HuH-7 (cell line): ENCODE data around the gene BPIFA1.
A peak's percentile ranks its signal among the peaks of the same experiment; 100 is the strongest.

Experiments used
- DNase-seq: peaks from one replicate; pipeline ENCODE4 v3.0.0; 2011; ENCODE audit warnings: low spot score

Gene BPIFA1

DNA sequence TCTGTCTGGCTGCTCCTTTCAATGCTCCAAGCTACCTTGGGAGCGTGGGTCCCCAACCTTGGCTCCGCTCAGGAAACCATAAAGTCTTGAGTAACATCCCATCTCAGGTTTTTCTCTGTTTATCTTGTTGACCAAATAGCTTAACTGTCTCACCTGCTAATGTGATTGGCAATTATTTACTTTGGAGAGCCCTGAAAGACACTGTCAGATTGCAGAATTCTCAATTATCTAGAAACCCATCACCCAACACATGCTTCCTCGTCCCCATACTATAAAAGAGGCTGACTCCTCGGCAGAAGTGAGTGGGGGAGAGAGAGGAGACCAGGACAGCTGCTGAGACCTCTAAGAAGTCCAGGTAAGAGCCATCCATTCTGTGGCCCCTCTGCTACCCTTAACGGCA, at the start of gene BPIFA1:
Gene BPIFA1, plus strand, starts transcription at position 301 of the 400 bp plus-strand sequence. CDS start 1,716 bp downstream, outside the sequence.
- no peak for DNase-seq

DNA sequence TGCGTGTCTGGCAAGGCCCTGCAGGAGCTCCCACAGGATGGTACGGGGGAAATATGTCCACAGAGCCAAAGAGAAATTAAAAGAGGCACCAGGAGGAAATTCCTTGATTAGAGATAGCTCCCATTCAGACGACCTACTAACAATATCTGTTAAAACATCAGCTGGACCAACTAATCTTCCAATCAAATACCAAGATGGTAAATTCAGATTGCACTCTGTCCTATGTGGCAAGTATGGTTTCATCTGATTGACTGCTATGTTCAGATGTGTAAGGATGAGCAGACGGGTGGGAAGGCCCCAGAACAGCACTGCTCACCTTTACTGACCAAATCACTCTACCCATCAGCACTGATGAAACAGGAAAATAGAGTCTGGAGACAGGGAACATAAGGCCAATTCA, 48.3 kb upstream of the BPIFA1 start:
- no peak for DNase-seq

DNA sequence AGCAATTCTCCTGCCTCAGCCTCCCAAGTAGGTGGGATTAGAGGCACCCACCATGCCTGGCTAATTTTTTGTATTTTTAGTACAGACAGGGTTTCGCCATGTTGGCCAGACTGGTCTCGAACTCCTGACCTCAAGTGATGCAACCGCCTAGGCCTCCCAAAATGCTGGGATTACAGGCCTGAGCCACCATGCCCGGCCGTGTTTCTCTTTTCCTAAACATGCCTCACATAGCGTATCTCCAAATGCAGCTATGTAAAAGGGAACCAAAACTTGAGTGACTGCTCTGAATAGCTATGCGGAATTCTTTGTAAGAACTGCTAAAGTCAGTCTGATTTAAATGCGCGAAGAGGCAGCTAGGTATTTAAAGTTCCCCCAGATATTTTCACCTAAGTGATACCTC, 47.4 kb upstream of the BPIFA1 start:
- DNase-seq = no peak

DNA sequence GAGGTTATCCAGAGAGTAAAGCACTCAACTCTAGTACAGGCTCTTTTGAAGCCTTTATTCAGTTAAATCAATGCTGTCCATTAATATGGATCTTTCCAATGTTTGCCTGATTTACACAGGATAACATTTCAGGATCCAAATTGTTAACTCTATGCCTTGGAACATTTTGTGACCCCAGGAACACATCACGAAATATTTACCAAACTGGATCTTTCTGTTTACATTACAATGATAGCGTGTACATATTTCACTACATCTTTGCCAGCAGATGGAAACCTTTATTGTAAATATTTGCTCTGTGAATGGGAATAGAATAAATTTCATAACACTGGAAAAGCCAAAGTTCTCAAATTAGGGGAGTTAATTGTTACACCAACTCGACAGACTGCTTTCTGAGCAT, 44.3 kb upstream of the BPIFA1 start:
- DNase-seq = no peak

DNA sequence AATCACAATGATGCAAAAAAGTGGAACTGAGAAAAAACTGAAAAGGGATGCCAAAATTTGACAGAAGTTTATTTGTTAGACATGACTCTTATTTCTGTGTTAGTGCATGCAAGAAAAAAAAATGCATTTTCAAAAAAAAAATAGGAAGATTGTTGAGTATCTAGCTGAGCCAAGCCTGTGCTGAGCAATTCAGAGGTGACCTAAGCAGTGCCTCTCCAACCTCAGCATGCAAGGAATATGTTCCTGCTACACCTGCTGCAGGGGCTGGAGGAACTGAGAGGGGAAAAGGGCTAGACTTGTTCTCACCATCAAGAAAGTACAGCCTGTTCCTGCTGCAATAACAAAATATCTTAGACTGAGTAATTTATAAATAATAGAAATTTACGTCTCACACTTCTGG, 43.8 kb upstream of the BPIFA1 start:
- no peak for DNase-seq

DNA sequence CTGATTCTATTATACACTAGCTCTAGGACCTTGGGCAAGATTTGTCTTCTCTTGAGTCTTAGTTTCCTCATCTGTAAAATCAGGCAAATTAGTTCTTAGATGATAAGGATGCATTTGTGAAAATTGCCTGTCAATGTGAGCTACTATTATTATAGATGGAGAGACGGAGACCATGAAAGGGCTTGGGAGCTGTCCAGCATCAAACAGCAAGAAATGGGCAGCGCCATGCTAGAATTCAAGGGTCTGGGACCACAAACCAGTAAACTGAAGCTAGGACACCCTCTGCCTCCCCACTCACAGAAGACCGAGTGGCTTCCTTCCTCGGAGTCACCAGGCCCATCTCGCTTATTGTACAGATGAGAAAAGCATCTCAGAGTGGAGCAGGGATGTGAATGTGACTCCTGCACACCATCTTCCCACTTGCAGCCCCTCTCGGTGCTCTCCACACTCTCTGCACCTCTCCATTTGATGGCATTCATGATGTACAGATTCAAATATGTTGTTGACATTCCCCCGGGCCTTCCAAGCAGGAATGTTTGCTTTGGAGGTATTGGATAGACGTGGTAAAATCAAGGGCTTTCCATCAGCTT, 42.8 kb upstream of the BPIFA1 start:
- DNase-seq = no peak

DNA sequence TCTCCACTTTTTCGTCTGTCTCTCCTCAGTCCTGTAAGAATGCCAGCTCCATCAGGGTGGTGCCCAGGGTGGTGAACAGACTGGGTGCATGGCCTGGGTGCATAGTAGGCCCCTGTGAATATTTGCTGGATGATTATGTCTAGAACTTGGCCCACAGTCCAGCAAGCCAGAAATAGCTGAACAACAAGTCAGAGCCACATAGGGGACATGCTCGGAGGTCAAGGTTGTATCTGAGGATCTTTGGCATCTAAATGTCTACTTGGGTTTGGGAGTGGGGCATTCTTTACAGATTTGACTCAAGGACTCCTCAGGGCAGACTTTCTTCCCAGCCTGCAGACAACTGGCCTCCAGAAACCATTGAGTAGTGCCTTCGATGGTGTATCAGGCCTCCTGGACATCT, 36.8 kb upstream of the BPIFA1 start:
- no peak for DNase-seq

DNA sequence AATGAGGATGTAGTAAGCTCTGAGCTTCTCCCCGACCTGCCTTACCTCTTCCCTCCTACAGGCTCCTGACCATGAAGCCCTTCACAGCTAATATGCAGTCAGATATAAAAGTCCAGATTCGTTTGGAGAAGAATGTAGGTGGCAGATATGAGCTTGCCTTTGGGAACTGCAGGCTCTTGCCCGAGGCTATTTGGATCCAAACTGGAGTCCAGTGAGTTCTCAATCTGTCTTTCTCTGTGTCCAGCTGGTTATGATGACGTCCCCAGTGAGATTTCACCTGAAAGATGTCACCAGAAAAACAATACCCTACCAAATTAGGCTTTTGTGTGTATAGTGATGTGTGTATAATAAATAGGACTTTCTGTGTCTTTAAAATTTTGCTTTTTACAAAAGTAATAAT, 33.3 kb upstream of the BPIFA1 start:
- no peak for DNase-seq

DNA sequence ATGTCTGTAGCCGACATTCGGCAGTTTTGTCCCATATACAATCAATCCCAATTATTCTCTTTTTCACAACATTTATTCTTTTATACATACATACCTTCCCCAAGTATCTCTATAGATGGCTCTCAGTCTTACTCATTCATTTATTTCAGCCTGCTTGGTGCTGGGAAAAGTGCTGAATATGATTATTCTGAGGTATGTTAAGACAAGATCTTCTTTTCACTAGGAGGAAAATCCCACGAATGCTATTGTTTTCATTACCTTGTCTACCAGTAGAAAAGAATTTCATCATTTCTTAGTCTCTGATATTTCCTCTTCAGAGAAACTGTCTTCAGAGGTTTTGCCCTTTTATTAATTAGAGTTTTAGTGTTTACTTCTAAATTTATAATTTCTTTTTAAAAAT, 32.4 kb upstream of the BPIFA1 start:
- DNase-seq = no peak

DNA sequence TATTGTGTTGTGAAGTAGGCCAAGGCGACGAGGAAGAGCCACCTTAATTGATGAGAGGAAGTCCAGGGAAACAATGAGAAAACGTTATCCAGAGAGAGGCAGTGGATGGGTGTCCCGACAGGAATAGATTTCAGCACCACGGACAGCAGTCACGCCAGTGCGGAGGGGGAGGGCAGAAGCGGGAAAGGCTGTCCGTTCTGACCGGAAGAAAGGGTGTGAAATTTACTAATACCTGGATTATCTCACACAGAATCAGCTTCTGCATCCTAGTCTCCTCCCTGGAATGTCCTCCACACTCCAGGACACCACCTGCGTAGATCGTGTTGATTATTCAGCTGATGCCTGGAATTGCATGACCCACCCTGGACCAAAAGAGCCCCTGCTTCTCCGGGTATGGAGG, 26.0 kb upstream of the BPIFA1 start:
- peak; percentile 77 for DNase-seq

DNA sequence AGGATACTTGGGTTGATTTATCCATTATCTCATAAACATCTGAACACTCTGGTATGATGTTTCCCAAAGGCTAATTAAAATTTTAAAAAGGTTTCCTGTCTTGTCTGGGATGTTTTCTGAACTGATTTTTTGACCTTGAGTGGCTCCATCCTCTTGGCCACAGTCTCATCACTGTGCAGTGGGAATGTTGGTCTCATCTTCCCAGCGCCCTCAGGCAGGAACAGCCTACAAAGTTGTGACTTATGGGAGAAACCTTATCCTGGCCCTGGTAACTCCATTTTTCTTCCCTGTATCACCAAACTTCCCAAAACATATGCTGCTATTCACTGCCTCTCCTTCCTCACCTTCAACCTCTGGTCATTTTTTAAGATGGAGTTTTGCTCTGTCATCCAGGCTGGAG, 25.4 kb upstream of the BPIFA1 start:
- DNase-seq = no peak

DNA sequence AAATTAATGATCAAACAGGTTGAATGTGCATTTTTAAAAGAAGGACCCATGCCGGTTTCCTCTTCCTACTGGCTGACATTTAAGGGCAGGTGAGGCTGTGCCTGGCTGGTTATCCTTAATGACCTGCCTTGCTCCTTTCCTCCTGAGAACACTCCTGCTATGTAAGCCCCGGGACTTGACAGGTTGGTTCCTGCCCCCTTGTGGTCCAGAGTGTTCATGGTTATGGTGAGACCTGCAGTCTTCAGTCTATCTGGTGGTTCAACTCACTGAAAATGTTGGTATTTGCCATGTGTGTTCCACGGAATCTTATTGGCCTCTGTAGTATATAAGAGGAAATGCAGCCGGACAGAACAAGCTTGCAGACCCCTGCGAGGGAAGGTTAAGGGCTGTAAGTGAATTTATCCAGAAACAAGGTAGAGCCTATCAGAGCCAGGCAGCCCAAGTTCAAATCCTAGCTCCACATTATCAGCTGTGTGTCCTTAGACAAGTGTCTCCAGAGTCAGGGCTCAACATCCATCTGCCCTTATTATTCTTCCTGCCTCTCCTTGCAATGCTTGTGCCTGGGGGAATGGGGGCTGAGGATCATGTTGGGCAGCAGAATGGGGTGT, 23.9 kb upstream of the BPIFA1 start:
- peak; percentile 84 for DNase-seq

DNA sequence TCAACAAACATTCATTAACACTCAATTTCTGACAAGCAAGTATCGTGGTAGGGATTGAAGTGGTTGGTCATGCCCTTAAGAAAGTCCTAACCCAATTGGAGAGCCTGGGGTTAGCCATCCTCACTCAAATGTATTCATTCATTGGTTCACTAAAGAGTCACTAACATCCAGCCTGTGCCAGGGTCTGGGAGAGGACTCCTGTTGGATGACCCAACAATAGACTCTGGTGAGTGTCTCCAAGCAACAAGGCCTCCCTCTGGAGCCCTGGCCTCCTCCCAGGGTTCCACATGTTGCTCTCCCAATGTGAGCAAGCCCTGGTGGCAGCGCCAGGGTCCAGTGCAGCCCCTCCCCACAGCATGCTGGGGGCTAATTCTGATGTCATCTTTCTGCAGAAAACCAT, 18.7 kb upstream of the BPIFA1 start, which contains the start of gene BPIFA3:
Gene BPIFA3, plus strand, starts transcription at position 301 of the 400 bp plus-strand sequence. CDS start 185 bp downstream, outside the sequence.
- no peak for DNase-seq

DNA sequence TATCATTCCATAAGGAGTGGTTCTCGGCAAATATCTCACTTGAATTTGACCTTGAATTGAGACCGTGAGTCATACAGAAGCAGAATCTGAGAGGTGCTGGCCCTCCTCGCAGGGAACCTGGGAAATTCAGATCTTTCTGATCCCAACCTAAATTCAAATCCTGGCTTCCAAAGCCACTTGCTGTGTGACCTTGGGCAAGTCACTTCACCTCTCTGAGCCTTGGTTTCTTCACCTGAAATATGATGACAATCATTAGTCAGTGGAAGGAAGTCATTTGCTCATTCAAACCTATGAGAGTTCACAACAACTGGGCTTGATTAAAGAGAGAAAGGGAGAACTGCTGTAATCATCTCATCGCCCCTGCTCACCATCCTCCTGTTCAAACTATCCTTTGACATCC, 11.4 kb upstream of the BPIFA1 start:
- DNase-seq = no peak

DNA sequence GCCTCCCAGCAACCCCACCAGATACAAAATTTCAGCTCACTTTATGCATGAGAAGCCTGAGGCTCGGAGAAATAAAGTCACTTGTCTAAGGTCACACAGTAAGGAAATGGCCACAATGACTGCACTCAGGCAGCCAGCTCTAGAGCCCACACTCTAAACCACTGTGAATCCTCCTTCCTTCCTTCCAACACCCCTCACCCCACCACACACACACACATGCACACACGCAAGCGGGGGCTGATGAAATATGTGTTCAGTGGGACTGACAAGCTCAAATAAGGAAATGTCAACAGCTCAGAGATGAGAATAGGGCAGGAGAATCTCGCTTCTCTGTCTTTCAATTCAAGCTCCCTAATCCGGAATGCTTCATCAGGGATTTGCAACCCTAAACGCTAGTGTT, 6.0 kb upstream of the BPIFA1 start:
- no peak for DNase-seq

DNA sequence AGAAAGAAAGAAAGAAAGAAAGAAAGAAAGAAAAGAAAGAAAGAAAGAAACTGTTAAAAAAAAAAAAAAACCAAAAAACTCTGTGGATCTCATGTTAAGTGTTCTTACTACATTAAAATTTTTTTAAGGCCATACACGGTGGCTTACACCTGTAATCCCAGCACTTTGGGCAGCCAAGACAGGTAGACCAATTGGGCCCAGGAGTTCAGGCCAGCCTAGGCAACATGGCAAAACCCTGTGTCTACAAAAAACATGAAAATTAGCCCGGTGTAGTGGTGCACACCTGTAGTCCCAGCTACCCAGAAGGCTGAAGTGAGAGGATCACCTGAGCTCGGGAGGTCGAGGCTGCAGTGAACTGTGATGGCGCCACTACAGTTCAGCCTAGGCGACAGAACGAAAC, 4.6 kb upstream of the BPIFA1 start:
- DNase-seq = no peak

DNA sequence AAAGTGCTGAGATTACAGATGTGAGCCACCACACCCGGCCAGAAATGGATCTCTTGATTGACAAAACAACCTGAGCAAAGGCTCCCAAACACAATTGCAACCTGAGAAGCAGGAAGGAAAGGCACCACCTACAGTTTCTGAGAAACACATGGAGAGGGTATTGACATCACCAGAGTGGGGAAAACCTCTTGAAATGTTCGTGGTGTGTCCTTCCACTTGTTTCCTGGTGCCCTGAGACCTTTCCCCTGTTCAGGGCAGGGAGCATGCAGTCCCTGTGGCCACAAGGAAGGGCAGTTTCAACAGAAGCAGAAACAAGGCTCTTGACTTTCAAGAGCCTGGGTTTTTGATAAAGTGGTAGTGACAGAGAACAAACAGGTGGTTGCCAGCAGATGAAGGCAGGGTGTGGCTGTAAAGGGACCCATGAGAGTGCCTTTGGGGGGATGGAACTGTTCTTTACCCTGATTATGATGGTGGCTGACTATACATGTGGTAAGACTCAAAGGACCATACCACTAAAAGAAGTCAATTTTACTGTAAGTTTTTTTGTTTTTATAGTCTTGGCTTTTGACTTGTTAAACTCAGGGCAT, 3.2 kb upstream of the BPIFA1 start:
- no peak for DNase-seq

DNA sequence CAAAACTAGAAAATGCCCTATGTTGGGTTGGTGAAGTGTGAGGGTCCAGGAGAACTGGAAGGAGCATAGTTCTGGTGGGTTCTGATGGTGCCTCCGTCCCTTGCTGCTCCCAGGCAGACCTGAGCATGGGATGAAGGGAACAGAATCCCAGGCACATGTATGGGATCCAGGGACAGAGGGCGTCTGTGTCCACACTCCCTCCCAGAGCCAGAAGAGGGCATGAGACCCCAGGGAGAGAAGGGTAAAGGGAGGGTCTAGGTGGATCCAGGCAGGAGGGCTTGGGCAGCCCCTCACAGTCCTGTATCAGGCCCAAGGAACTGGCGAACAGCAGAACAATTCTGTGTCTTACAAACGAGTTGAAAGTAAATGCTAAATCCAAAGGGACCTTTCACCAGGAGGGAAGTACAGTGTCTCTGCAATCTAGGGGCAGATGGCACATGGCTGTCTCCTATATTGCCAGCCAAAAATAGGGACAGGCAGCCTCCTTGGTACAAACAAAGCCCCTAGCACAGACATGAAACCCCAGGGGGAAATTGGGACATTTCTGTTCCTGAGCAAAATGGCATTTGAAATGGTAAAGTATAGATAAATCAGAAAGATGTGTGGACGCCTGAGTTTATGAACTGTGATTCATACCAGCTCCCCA, 2.5 kb upstream of the BPIFA1 start:
- peak; percentile 53 for DNase-seq

DNA sequence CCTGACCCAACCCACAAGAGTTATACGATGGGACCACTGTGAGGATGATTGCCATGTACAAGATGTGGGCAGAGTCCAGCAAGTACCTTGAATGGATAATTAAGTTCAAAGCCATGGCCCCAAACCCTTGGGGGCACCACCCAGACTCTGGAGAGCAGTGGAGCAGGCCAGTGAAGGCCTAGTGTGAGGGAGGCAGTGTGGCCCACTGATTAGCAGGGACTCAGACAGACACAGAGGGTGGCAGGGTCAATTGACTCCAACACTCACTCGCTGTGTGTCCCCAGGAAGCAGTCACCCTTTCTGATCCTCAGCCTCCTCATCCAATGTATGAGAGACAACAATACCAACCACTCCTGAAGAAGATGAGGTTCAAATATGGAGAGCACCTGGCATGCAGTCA, 1.7 kb upstream of the BPIFA1 start:
- no peak for DNase-seq

DNA sequence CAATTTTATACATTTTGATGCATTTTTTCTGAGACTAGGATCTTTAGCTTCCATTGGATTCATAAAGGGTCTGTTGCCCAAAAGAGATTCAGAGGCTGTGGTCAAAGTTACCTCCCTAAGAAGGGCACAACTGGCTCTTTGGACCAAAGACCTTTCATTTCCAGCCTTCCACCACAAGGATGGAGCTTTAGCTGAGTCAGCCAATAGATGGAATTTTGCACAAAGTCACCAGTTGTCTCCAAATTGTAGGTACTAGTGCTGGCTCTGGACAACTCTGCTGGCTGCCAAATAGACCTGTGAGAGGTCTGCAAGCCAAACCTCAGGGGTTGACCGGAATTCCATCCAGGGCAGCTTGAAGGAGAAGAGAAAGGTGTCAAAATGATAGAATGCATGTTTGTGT, 555 bp downstream of the BPIFA1 start:
- no peak for DNase-seq

DNA sequence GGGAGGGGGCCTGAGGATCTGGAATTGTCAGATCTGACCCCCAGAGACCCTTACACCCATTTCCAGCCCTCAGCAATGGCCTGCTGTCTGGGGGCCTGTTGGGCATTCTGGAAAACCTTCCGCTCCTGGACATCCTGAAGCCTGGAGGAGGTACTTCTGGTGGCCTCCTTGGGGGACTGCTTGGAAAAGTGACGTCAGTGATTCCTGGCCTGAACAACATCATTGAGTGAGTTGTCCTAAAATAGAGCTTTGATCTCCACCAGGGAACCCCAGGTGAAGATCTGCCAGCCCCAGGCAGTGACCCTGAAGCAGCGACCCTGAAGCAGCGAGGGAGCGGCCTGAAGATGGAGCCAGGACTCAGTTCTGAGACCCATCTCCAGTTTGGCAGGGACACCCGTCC, 2.2 kb downstream of the BPIFA1 start:
- DNase-seq = no peak

DNA sequence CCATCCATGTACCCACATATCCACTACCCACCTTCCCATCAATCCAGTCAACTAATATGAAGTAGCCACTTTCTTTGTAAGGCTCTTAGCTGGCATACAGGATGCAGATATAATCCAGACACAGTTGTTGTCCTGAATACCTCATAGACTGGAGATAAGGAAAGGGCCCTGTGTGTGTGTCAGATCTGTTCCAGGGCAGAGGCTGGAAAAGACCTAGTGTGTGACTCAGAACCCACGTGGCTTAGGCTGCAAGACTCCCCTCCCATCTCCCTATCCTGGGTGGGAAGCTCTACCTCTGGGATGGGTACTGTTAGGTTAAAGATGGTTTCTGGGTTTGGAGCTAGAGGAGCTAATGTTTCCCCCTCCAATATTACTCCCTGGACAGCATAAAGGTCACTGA, 3.6 kb downstream of the BPIFA1 start:
- no peak for DNase-seq

DNA sequence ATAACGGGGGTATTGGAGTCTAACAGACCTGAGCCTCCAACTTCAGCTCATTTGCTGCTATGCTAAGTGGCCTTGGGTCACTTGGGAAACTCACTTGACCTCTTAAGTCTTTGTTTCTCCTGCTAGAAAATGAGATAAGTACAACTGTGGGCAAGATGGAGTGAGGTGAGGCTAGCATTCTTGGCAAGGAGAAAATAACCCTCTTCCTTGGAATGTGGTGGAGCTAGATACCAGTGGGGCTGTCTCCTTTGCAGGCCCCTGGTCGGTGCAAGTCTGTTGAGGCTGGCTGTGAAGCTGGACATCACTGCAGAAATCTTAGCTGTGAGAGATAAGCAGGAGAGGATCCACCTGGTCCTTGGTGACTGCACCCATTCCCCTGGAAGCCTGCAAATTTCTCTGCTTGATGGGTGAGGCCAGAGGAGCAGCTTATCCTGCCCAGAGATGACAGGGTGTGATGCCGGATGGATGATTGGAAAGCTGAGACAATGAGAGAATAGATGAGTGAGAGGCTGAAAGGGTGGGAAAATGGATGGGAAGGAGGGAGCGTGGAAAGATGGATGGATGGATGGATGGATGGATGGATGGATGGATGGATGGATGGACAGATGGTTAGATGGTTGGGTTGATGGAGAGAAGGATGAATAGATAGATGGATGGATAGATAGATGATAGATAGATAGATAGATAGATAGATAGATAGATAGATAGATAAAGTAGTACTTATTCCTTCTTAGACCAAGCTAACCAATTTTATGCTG, 4.4 kb downstream of the BPIFA1 start:
- DNase-seq = no peak
